ENCODE measurements around the gene CCDC126.

The CCDC126 gene

GRCh38 chr7:23586159-23586558 is 11.0 kb upstream of the CCDC126 start (continued):
- TF ChIP-seq PATZ1 (CRISPR knock-in tag; IDR thresholded peaks at IDR 0.05; ENCODE audit: borderline replicate concordance) (no peak), TCF4 (CRISPR knock-in tag; IDR thresholded peaks at IDR 0.05; ENCODE audit: borderline replicate concordance) (no peak), ZNF8 (CRISPR knock-in tag; IDR thresholded peaks at IDR 0.05) (no peak), ISL1 (CRISPR knock-in tag; IDR thresholded peaks at IDR 0.05) (no peak), TOX (CRISPR knock-in tag; IDR thresholded peaks at IDR 0.05; ENCODE audit: borderline replicate concordance) (no peak), PPARA (CRISPR knock-in tag; IDR thresholded peaks at IDR 0.05; ENCODE audit: borderline replicate concordance) (no peak), RARB (CRISPR knock-in tag; IDR thresholded peaks at IDR 0.05) (no peak), GLIS3 (CRISPR knock-in tag; IDR thresholded peaks at IDR 0.05) (no peak)

GRCh38 chr7:23590529-23590928 is 6.7 kb upstream of the CCDC126 start:
- TF ChIP-seq ESRRG (CRISPR knock-in tag; IDR thresholded peaks at IDR 0.05) = no peak
- no peak for TF ChIP-seq TOX (CRISPR knock-in tag; IDR thresholded peaks at IDR 0.05; ENCODE audit: borderline replicate concordance)
- TF ChIP-seq ZC3H10 (CRISPR knock-in tag; IDR thresholded peaks at IDR 0.05) = no peak
- no peak for TF ChIP-seq GLIS3 (CRISPR knock-in tag; IDR thresholded peaks at IDR 0.05)
- no peak for TF ChIP-seq PPARA (CRISPR knock-in tag; IDR thresholded peaks at IDR 0.05; ENCODE audit: borderline replicate concordance)
- TF ChIP-seq PATZ1 (CRISPR knock-in tag; IDR thresholded peaks at IDR 0.05; ENCODE audit: borderline replicate concordance) = no peak
- TF ChIP-seq BACH2 (CRISPR knock-in tag; IDR thresholded peaks at IDR 0.05; ENCODE audit: borderline replicate concordance) = no peak
- TF ChIP-seq TCF4 (CRISPR knock-in tag; IDR thresholded peaks at IDR 0.05; ENCODE audit: borderline replicate concordance) = no peak
- no peak for TF ChIP-seq ARNTL (CRISPR knock-in tag; IDR thresholded peaks at IDR 0.05; ENCODE audit: borderline replicate concordance, low read depth)
- ATAC-seq = no peak

GRCh38 chr7:23593706-23594105 is 3.5 kb upstream of the CCDC126 start:
- TF ChIP-seq POU6F1 (CRISPR knock-in tag; IDR thresholded peaks at IDR 0.05; ENCODE audit: borderline replicate concordance, low read depth) = no peak
- TF ChIP-seq SNAI2 (CRISPR knock-in tag; IDR thresholded peaks at IDR 0.05) = no peak
- TF ChIP-seq PATZ1 (CRISPR knock-in tag; IDR thresholded peaks at IDR 0.05; ENCODE audit: borderline replicate concordance) = no peak
- no peak for TF ChIP-seq GLIS3 (CRISPR knock-in tag; IDR thresholded peaks at IDR 0.05)
- no peak for TF ChIP-seq OSR1 (CRISPR knock-in tag; IDR thresholded peaks at IDR 0.05)
- ATAC-seq = no peak

GRCh38 chr7:23594879-23595604 is 2.1 kb upstream of the CCDC126 start:
- TF ChIP-seq ZC3H10 (CRISPR knock-in tag; IDR thresholded peaks at IDR 0.05) = no peak
- TF ChIP-seq ZNF70 (CRISPR knock-in tag; IDR thresholded peaks at IDR 0.05) = no peak
- no peak for TF ChIP-seq CSDC2 (CRISPR knock-in tag; IDR thresholded peaks at IDR 0.05)
- no peak for TF ChIP-seq TCF4 (CRISPR knock-in tag; IDR thresholded peaks at IDR 0.05; ENCODE audit: borderline replicate concordance)
- TF ChIP-seq TSHZ2 (CRISPR knock-in tag; IDR thresholded peaks at IDR 0.05) = no peak
- no peak for TF ChIP-seq ZFP3 (CRISPR knock-in tag; IDR thresholded peaks at IDR 0.05)
- TF ChIP-seq ZNF8 (CRISPR knock-in tag; IDR thresholded peaks at IDR 0.05) = no peak
- no peak for ATAC-seq
